IPS-15b (cell line): Measurements from ENCODE around the gene TACC2.

Source experiments
- H3K27me3 ChIP-seq: one replicate; pipeline ENCODE4 v1.6.1; 2013; ENCODE audit warnings: low read length; ENCODE audit not compliant: control insufficient read depth, insufficient read depth
- H3K36me3 ChIP-seq: one replicate; pipeline ENCODE4 v1.6.1; 2013; ENCODE audit warnings: low read length; ENCODE audit not compliant: control insufficient read depth, insufficient read depth
- H3K4me1 ChIP-seq: one replicate; pipeline ENCODE4 v1.6.1; 2013; ENCODE audit warnings: mild to moderate bottlenecking, low read length; ENCODE audit not compliant: control insufficient read depth, insufficient read depth
- H3K4me3 ChIP-seq: one replicate; pipeline ENCODE4 v1.5.1; 2013; ENCODE audit warnings: low read depth, low read length
- H3K9ac ChIP-seq: one replicate; pipeline ENCODE4 v1.6.1; 2013; ENCODE audit warnings: low read depth, mild to moderate bottlenecking, low read length
- H3K9me3 ChIP-seq: one replicate; pipeline ENCODE4 v1.6.1; 2013; ENCODE audit warnings: mild to moderate bottlenecking, low read length; ENCODE audit not compliant: control insufficient read depth, insufficient read depth

Gene TACC2

GRCh38 chr10:122040786-122041185 lies 51.8 kb downstream of the TACC2 start:
- Histone ChIP-seq H3K9ac (no peak overlapping the region), H3K36me3 (peaks cover 2% of the 10 kb centered on the region), H3K27me3 (no peaks in the 10 kb centered on the region), H3K4me1 (peaks cover 13% of the 10 kb centered on the region), H3K9me3 (no peaks in the 10 kb centered on the region), H3K4me3 (no peak overlapping the region)

GRCh38 chr10:122042836-122043235 lies 53.9 kb downstream of the TACC2 start:
- peaks cover 13% of the 10 kb centered on the region for H3K4me1 ChIP-seq
- no peak overlapping the region for H3K9ac ChIP-seq
- H3K36me3 ChIP-seq = peaks cover 2% of the 10 kb centered on the region
- H3K9me3 ChIP-seq = no peaks in the 10 kb centered on the region
- no peaks in the 10 kb centered on the region for H3K27me3 ChIP-seq
- no peak overlapping the region for H3K4me3 ChIP-seq

GRCh38 chr10:122044045-122044661 lies 55.2 kb downstream of the TACC2 start:
- Histone ChIP-seq H3K27me3 (no peaks in the 10 kb centered on the region), H3K4me1 (peaks cover 13% of the 10 kb centered on the region), H3K4me3 (no peak overlapping the region), H3K9ac (no peak overlapping the region), H3K36me3 (no peaks in the 10 kb centered on the region), H3K9me3 (no peaks in the 10 kb centered on the region)

- Histone ChIP-seq H3K4me1 (peaks cover 13% of the 10 kb centered on the region), H3K36me3 (no peaks in the 10 kb centered on the region), H3K27me3 (no peaks in the 10 kb centered on the region), H3K9ac (no peak overlapping the region), H3K4me3 (peak overlapping the region; percentile 16), H3K9me3 (no peaks in the 10 kb centered on the region)
These were observed 55.8 kb downstream of the TACC2 start for GRCh38 chr10:122044713-122045112.

- H3K36me3 ChIP-seq = no peaks in the 10 kb centered on the region
These were observed 56.2 kb downstream of the TACC2 start for GRCh38 chr10:122045212-122045611.

GRCh38 chr10:122047560-122047959 lies 58.6 kb downstream of the TACC2 start:
- Histone ChIP-seq H3K4me3 (no peak overlapping the region), H3K27me3 (no peaks in the 10 kb centered on the region), H3K4me1 (peaks cover 13% of the 10 kb centered on the region), H3K36me3 (no peaks in the 10 kb centered on the region), H3K9ac (no peak overlapping the region), H3K9me3 (no peaks in the 10 kb centered on the region)

More at GRCh38 chr10:122045212-122045611, 56.2 kb downstream of the TACC2 start:
- H3K27me3 ChIP-seq = no peaks in the 10 kb centered on the region
- peaks cover 13% of the 10 kb centered on the region for H3K4me1 ChIP-seq
- no peak overlapping the region for H3K9ac ChIP-seq
- no peaks in the 10 kb centered on the region for H3K9me3 ChIP-seq
- no peak overlapping the region for H3K4me3 ChIP-seq

GRCh38 chr10:122049076-122049475 lies 60.1 kb downstream of the TACC2 start:
- H3K9me3 ChIP-seq = no peaks in the 10 kb centered on the region

GRCh38 chr10:122050311-122050710 lies 61.3 kb downstream of the TACC2 start:
- H3K27me3 ChIP-seq = no peaks in the 10 kb centered on the region
- H3K36me3 ChIP-seq = no peaks in the 10 kb centered on the region
- no peak overlapping the region for H3K4me3 ChIP-seq
- no peaks in the 10 kb centered on the region for H3K9me3 ChIP-seq
- H3K9ac ChIP-seq = no peak overlapping the region
- H3K4me1 ChIP-seq = no peaks in the 10 kb centered on the region

More at GRCh38 chr10:122049076-122049475, 60.1 kb downstream of the TACC2 start:
- Histone ChIP-seq H3K27me3 (no peaks in the 10 kb centered on the region), H3K4me1 (peaks cover 10% of the 10 kb centered on the region), H3K4me3 (no peak overlapping the region), H3K9ac (no peak overlapping the region), H3K36me3 (no peaks in the 10 kb centered on the region)

- Histone ChIP-seq H3K9ac (no peak overlapping the region), H3K4me3 (no peak overlapping the region), H3K4me1 (no peaks in the 10 kb centered on the region), H3K27me3 (no peaks in the 10 kb centered on the region), H3K9me3 (no peaks in the 10 kb centered on the region), H3K36me3 (no peaks in the 10 kb centered on the region)
These were observed 61.8 kb downstream of the TACC2 start for GRCh38 chr10:122050811-122051210.

GRCh38 chr10:122051609-122052385 lies 62.8 kb downstream of the TACC2 start:
- H3K36me3 ChIP-seq = no peaks in the 10 kb centered on the region
- H3K9ac ChIP-seq = no peak overlapping the region
- no peaks in the 10 kb centered on the region for H3K27me3 ChIP-seq
- H3K9me3 ChIP-seq = no peaks in the 10 kb centered on the region
- H3K4me1 ChIP-seq = no peaks in the 10 kb centered on the region
- H3K4me3 ChIP-seq = no peak overlapping the region

- Histone ChIP-seq H3K4me1 (no peaks in the 10 kb centered on the region), H3K9me3 (no peaks in the 10 kb centered on the region), H3K9ac (no peak overlapping the region), H3K4me3 (no peak overlapping the region), H3K36me3 (no peaks in the 10 kb centered on the region), H3K27me3 (no peaks in the 10 kb centered on the region)
These were observed 63.7 kb downstream of the TACC2 start for GRCh38 chr10:122052701-122053100.

GRCh38 chr10:122053314-122053713 lies 64.4 kb downstream of the TACC2 start:
- no peaks in the 10 kb centered on the region for H3K9me3 ChIP-seq
- H3K4me3 ChIP-seq = no peak overlapping the region
- H3K9ac ChIP-seq = no peak overlapping the region
- no peaks in the 10 kb centered on the region for H3K27me3 ChIP-seq
- H3K36me3 ChIP-seq = no peaks in the 10 kb centered on the region
- H3K4me1 ChIP-seq = no peaks in the 10 kb centered on the region
